ENCODE data around the gene ELOF1.
"Not testable (repeated sequence)": the region's sequence is repeated elsewhere in the genome, so short reads cannot be mapped to it uniquely, and the experiment has no call there.

Gene ELOF1

GRCh38 chr19:11580116-11580515 lies 21.1 kb upstream of the ELOF1 start:
- no peak for DNase-seq (ENCODE audit: low read depth)
- H3K4me3 ChIP-seq (ENCODE audit: control insufficient read depth, low read depth, low read length): no peak overlapping the region
- no peak for TF ChIP-seq CTCF (IDR thresholded peaks at IDR 0.05; ENCODE audit: control insufficient read depth, insufficient read depth, low read depth, low read length, missing control alignments)

- no peak overlapping the region for H3K4me3 ChIP-seq (ENCODE audit: control insufficient read depth, low read depth, low read length)
- TF ChIP-seq CTCF (IDR thresholded peaks at IDR 0.05; ENCODE audit: control insufficient read depth, insufficient read depth, low read depth, low read length, missing control alignments): no peak
- DNase-seq (ENCODE audit: low read depth): no peak
Observed at GRCh38 chr19:11578258-11579142, 19.5 kb upstream of the ELOF1 start.

GRCh38 chr19:11577451-11578257 lies 18.6 kb upstream of the ELOF1 start, which contains the start of gene ACP5:
ACP5 (minus strand) TSS chr19:11577645; CDS start chr19:11577317, 328 bp downstream.
- no peak for TF ChIP-seq CTCF (IDR thresholded peaks at IDR 0.05; ENCODE audit: control insufficient read depth, insufficient read depth, low read depth, low read length, missing control alignments)
- no peak within 1 kb of the TSS for H3K4me3 ChIP-seq (ENCODE audit: control insufficient read depth, low read depth, low read length)
- DNase-seq (ENCODE audit: low read depth): no peak

- H3K4me3 ChIP-seq (ENCODE audit: control insufficient read depth, low read depth, low read length): no peak overlapping the region
- no peak for TF ChIP-seq CTCF (IDR thresholded peaks at IDR 0.05; ENCODE audit: control insufficient read depth, insufficient read depth, low read depth, low read length, missing control alignments)
- DNase-seq (ENCODE audit: low read depth): no peak
Observed at GRCh38 chr19:11576227-11576626, 17.2 kb upstream of the ELOF1 start.

- no peak overlapping the region for H3K4me3 ChIP-seq (ENCODE audit: control insufficient read depth, low read depth, low read length)
- no peak for TF ChIP-seq CTCF (IDR thresholded peaks at IDR 0.05; ENCODE audit: control insufficient read depth, insufficient read depth, low read depth, low read length, missing control alignments)
- no peak for DNase-seq (ENCODE audit: low read depth)
Observed at GRCh38 chr19:11574689-11575088, 15.7 kb upstream of the ELOF1 start.

GRCh38 chr19:11573763-11574162 lies 14.7 kb upstream of the ELOF1 start:
- not testable (repeated sequence) for H3K4me3 ChIP-seq (ENCODE audit: control insufficient read depth, low read depth, low read length)

GRCh38 chr19:11573354-11573753 lies 14.3 kb upstream of the ELOF1 start:
- not testable (repeated sequence) for DNase-seq (ENCODE audit: low read depth); H3K4me3 ChIP-seq (ENCODE audit: control insufficient read depth, low read depth, low read length)

More at GRCh38 chr19:11573763-11574162, 14.7 kb upstream of the ELOF1 start:
- not testable (repeated sequence) for DNase-seq (ENCODE audit: low read depth)

Measured in AG09309 (cell line).